ENCODE data around the gene AP3B1. TPM values are rescaled to one million over a fixed set of nuclear protein-coding genes. Genes with fewer than 3 reads are reported as not detected.

AP3B1 gene
- total RNA-seq, 1 experiment from 2014 or later: 41.8 TPM

DNA sequence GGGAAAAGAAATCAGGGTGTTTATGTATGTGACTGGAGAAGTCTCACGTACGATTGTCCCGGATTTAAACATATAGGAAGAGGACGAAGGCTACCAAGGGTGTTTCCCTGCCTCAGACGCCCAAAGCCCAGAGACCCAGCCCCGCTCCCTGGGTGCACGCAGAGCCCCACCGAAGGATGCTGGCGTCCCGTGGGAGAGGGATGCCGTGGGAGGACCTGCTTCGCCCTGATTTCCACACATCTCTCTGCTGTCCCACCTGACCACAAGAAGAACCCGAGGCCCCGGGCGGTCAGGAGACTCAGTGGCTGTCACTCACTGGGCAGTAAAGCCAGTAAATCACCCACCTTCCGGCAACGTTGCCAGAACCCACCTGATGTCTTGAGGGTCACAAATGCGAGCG lies 306.5 kb downstream of the AP3B1 start:
- H3K4me3 Mint-ChIP-seq: no peak overlapping the region; a peak in 1 of 5 replicates
- Histone ChIP-seq H3K4me2 (ENCODE audit: insufficient read depth, insufficient read length, low read length) (no peak overlapping the region), H4K91ac (ENCODE audit: insufficient read length, low read depth, low read length) (no peak overlapping the region), H3K27me3 (ENCODE audit: insufficient read depth, low read length) (no peaks in the 10 kb centered on the region), H2BK20ac (ENCODE audit: low read depth, low read length, poor library complexity, severe bottlenecking) (no peak overlapping the region), H4K8ac (replicated peaks; ENCODE audit: insufficient read length, low read depth, low read length) (no peak overlapping the region), H2AK5ac (ENCODE audit: insufficient read length, low read length) (no peak overlapping the region), H2BK5ac (ENCODE audit: insufficient read length, low read length) (no peak overlapping the region), H2AFZ (ENCODE audit: low read length) (no peak overlapping the region), H3K79me2 (ENCODE audit: insufficient read depth, low read length) (no peaks in the 10 kb centered on the region), H3K4me1 (ENCODE audit: insufficient read depth, low read length) (peaks cover 12% of the 10 kb centered on the region; the same call in 1 of the 2 replicates), H3K14ac (ENCODE audit: insufficient read depth, low read length) (no peak overlapping the region; the same call in 1 of the 2 replicates), H2BK12ac (ENCODE audit: insufficient read length, low read depth, low read length) (no peak overlapping the region), H4K5ac (ENCODE audit: insufficient read length, low read depth, low read length) (no peak overlapping the region), H4K20me1 (ENCODE audit: control insufficient read depth, insufficient read depth, insufficient read length) (no peaks in the 10 kb centered on the region), H3K18ac (ENCODE audit: insufficient read length, low read depth, low read length) (no peak overlapping the region), H3K9ac (ENCODE audit: extremely low read depth, insufficient read length, low read length) (no peak overlapping the region), H2BK15ac (ENCODE audit: low read depth, low read length) (no peak overlapping the region), H2BK120ac (ENCODE audit: low read depth, low read length, poor library complexity, severe bottlenecking) (no peak overlapping the region), H3K9me3 (ENCODE audit: control insufficient read depth, low read depth, low read length) (no peaks in the 10 kb centered on the region), H3K79me1 (ENCODE audit: insufficient read depth, low read depth, low read length, poor library complexity, severe bottlenecking) (no peaks in the 10 kb centered on the region), H3K23me2 (ENCODE audit: insufficient read length, low read depth, low read length, poor library complexity, severe bottlenecking) (no peaks in the 10 kb centered on the region), H3T11ph (ENCODE audit: low read length) (no peak overlapping the region), H3K27ac (ENCODE audit: insufficient read length, low read depth, low read length) (no peak overlapping the region), H3K23ac (ENCODE audit: insufficient read length, low read depth, low read length) (no peak overlapping the region), H3K4ac (ENCODE audit: low read depth, low read length) (no peak overlapping the region), H3K56ac (ENCODE audit: insufficient read length, low read depth, low read length) (no peak overlapping the region)
- H3K4me1 Mint-ChIP-seq: peaks cover 54 to 83% of the 10 kb centered on the region in 2 experiments
- TF ChIP-seq, protein P1, sequence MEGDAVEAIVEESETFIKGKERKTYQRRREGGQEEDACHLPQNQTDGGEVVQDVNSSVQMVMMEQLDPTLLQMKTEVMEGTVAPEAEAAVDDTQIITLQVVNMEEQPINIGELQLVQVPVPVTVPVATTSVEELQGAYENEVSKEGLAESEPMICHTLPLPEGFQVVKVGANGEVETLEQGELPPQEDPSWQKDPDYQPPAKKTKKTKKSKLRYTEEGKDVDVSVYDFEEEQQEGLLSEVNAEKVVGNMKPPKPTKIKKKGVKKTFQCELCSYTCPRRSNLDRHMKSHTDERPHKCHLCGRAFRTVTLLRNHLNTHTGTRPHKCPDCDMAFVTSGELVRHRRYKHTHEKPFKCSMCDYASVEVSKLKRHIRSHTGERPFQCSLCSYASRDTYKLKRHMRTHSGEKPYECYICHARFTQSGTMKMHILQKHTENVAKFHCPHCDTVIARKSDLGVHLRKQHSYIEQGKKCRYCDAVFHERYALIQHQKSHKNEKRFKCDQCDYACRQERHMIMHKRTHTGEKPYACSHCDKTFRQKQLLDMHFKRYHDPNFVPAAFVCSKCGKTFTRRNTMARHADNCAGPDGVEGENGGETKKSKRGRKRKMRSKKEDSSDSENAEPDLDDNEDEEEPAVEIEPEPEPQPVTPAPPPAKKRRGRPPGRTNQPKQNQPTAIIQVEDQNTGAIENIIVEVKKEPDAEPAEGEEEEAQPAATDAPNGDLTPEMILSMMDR (conservative IDR thresholded peaks at IDR 0.05): no peak
- no peak overlapping the region for H3K27ac Mint-ChIP-seq
- DNase-seq: no peak
- H3K36me3 Mint-ChIP-seq (ENCODE audit: insufficient read depth in 1 of 3, low read depth in 3 of 3): no peaks in the 10 kb centered on the region
- peaks cover 34% of the 10 kb centered on the region for H3K27me3 Mint-ChIP-seq (ENCODE audit: low read depth)
- no CpG with 5 or more reads among the region's 19 CpGs for WGBS (ENCODE audit: extremely low coverage, insufficient read length, low lambda C conversion rate)
- H3K9me3 Mint-ChIP-seq: no peaks in the 10 kb centered on the region

Data from H9 (cell line).